ENCODE measurements around the gene SUPT5H. TPM values are rescaled to one million over a fixed set of nuclear protein-coding genes. Genes with fewer than 3 reads are reported as not detected.
A peak's percentile ranks its signal among the peaks of the same experiment; 100 is the strongest.

The SUPT5H gene
- total RNA-seq, 1 donor from 2014 or later = 139 TPM

DNA sequence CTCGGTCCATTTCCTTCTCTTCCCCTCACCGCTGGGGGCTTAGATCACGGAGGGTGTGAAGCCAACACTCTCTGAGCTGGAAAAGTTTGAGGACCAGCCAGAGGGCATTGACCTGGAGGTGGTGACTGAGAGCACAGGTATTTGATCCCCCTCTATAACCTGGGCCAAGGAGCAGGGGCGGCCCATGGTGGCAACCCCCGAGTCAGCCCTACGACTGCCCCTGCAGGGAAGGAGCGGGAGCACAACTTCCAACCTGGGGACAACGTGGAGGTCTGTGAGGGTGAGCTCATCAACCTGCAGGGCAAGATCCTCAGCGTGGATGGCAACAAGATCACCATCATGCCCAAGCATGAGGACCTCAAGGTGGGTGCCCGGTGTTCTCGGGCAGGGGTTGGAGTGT, 23.7 kb downstream of the SUPT5H start:
- no peak for DNase-seq (ENCODE audit: low spot score)
- Mint-ChIP-seq H3K36me3 (ENCODE audit: low read depth, unreplicated experiment) (peaks cover 60% of the 10 kb centered on the region), H3K9me3 (ENCODE audit: unreplicated experiment) (no peaks in the 10 kb centered on the region), H3K27me3 (ENCODE audit: unreplicated experiment) (peaks cover 11% of the 10 kb centered on the region), H3K4me1 (ENCODE audit: unreplicated experiment) (peaks cover 3% of the 10 kb centered on the region), H3K27ac (ENCODE audit: unreplicated experiment) (no peak overlapping the region), H3K4me3 (ENCODE audit: unreplicated experiment) (no peak overlapping the region)
- TF ChIP-seq, protein P1, sequence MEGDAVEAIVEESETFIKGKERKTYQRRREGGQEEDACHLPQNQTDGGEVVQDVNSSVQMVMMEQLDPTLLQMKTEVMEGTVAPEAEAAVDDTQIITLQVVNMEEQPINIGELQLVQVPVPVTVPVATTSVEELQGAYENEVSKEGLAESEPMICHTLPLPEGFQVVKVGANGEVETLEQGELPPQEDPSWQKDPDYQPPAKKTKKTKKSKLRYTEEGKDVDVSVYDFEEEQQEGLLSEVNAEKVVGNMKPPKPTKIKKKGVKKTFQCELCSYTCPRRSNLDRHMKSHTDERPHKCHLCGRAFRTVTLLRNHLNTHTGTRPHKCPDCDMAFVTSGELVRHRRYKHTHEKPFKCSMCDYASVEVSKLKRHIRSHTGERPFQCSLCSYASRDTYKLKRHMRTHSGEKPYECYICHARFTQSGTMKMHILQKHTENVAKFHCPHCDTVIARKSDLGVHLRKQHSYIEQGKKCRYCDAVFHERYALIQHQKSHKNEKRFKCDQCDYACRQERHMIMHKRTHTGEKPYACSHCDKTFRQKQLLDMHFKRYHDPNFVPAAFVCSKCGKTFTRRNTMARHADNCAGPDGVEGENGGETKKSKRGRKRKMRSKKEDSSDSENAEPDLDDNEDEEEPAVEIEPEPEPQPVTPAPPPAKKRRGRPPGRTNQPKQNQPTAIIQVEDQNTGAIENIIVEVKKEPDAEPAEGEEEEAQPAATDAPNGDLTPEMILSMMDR (IDR thresholded peaks at IDR 0.05; ENCODE audit: unreplicated experiment) = no peak

DNA sequence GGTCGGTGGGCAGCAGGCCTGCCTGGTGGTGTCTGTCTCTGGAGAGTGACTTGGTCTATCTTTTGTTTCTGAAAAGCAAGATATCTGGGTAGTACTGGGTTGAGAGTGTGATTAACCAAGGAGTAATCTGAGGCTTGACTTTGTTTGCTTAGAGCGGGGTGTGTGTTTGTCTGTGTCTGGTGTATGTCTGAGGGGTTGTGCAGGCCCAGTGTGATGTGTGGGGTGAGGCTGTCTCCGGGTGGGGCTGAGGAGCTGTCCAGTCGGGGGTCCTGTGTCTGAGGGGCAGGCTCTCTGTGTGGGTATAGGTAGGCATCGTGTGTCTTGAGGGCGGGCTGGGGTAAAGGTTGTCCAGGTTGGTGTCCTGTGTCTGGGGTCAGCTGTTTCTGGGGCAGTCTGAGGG, 24.2 kb downstream of the SUPT5H start:
- Mint-ChIP-seq H3K9me3 (ENCODE audit: unreplicated experiment) (no peaks in the 10 kb centered on the region), H3K4me1 (ENCODE audit: unreplicated experiment) (peaks cover 8% of the 10 kb centered on the region), H3K27ac (ENCODE audit: unreplicated experiment) (no peak overlapping the region), H3K4me3 (ENCODE audit: unreplicated experiment) (peak overlapping the region; percentile 8), H3K27me3 (ENCODE audit: unreplicated experiment) (peaks cover 11% of the 10 kb centered on the region), H3K36me3 (ENCODE audit: low read depth, unreplicated experiment) (peaks cover 62% of the 10 kb centered on the region)
- TF ChIP-seq, protein P1 (IDR thresholded peaks at IDR 0.05; ENCODE audit: unreplicated experiment) = no peak
- no peak for DNase-seq (ENCODE audit: low spot score)

DNA sequence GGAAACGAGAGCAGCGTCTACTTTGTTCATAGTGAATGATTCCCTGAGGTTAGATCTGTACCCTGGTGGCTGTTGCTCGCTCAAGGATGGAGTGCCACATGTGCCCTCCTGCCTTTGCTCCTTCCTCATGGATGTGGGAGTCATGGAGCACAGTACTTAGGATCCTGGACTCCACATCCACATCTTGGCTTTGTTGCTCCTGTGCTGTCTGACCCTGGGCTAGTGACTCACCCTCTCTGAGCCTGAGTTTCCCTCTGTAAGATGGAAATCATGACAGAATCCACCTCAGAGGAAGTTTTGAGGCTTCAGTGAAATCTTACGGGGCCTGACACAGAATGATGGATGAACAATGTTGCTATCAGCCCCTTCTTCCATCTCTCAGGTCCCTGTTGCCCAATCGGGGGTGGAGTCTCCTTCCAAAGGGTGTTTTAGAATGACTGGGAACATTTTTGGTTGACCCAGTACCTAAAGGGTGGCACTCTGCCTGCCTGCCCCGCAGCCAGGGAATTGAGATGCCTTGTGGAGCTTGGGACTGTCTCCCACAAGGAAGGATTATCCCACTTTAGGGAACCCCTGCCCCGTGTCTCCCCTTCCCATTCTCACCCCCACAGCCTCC, 25.4 kb downstream of the SUPT5H start:
- DNase-seq (ENCODE audit: low spot score) = no peak
- no peak overlapping the region for H3K27ac Mint-ChIP-seq (ENCODE audit: unreplicated experiment)
- peaks cover 7% of the 10 kb centered on the region for H3K27me3 Mint-ChIP-seq (ENCODE audit: unreplicated experiment)
- TF ChIP-seq, protein P1 (IDR thresholded peaks at IDR 0.05; ENCODE audit: unreplicated experiment) = no peak
- H3K36me3 Mint-ChIP-seq (ENCODE audit: low read depth, unreplicated experiment) = peaks cover 54% of the 10 kb centered on the region
- H3K9me3 Mint-ChIP-seq (ENCODE audit: unreplicated experiment) = no peaks in the 10 kb centered on the region
- H3K4me3 Mint-ChIP-seq (ENCODE audit: unreplicated experiment) = peak overlapping the region; percentile 79
- peaks cover 19% of the 10 kb centered on the region for H3K4me1 Mint-ChIP-seq (ENCODE audit: unreplicated experiment)

DNA sequence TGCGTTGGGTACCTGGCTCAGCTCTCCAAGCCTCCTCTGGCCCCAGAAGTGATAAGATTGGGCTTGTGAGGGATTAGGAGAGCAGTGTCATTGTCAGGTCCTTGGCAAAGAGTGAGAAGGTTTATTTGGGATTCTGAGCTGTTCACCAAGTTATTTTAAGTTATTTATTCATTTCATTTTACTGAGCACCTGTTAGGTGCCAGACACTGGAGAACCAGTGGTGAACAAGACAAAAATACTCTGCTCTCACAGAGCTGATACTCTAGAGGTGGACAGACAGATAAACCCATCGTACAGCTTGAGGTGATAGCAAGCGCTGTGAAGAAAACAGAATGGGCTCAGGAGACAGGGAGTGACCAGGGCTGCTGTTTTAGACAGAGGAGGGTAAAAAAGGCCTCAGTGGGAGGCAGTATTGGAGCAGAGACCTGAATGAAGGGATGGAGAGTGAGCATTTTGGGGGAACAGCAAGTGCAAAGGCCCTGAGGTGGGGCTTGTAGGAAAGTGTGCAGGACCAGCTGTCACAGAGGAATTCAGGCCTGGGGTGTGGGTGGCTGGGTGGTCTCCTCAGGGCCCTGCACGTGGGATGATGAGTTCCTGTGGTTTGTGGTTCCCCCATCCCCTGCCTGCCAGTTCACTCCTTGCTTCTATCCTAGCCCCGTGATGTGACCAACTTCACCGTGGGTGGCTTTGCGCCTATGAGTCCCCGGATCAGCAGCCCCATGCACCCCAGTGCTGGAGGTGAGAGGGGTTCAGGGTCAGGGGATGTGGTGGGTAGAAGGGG, 26.6 kb downstream of the SUPT5H start:
- TF ChIP-seq, protein P1 (IDR thresholded peaks at IDR 0.05; ENCODE audit: unreplicated experiment) = no peak
- Mint-ChIP-seq H3K27ac (ENCODE audit: unreplicated experiment) (no peak overlapping the region), H3K36me3 (ENCODE audit: low read depth, unreplicated experiment) (peaks cover 52% of the 10 kb centered on the region), H3K9me3 (ENCODE audit: unreplicated experiment) (no peaks in the 10 kb centered on the region), H3K4me1 (ENCODE audit: unreplicated experiment) (peaks cover 27% of the 10 kb centered on the region), H3K4me3 (ENCODE audit: unreplicated experiment) (peak overlapping the region; percentile 79), H3K27me3 (ENCODE audit: unreplicated experiment) (peaks cover 8% of the 10 kb centered on the region)
- no peak for DNase-seq (ENCODE audit: low spot score)
